OCI-LY7 (cell line): Measurements from ENCODE around the gene NSRP1. TPM values are rescaled to one million over a fixed set of nuclear protein-coding genes. Genes with fewer than 3 reads are reported as not detected.

Experiments
- BruUV-seq: library from RNA; stranded (reverse); fragments of 400-500 nt; replicated peaks from 2 replicates; lab custom pipeline; 2021; lab: Mats Ljungman, UMichigan
- CTCF ChIA-PET: fragments of 300-600 bp; sonication (Branson Sonifier 250); formaldehyde crosslinking; loops from one replicate; lab custom pipeline; 2022; ENCODE audit warnings: antibody characterized with exemption; ENCODE audit not compliant: unreplicated experiment; lab: Charles Lee
- POLR2A ChIA-PET: fragments of 300-600 bp; sonication (Branson Sonifier 250); formaldehyde crosslinking; loops from one replicate; lab custom pipeline; 2022; ENCODE audit warnings: antibody characterized with exemption; lab: Charles Lee
- DNase-seq: peaks from one replicate; pipeline ENCODE4 v3.0.0-alpha.2; 2015; ENCODE audit warnings: low spot score
- H2AFZ ChIP-seq: fragments of 200-600 bp; sonication (generic), shearing (Covaris generic); 2 replicates; pipeline ENCODE4 v1.6.1; 2014; ENCODE audit warnings: mild to moderate bottlenecking, antibody characterized with exemption, low read length, moderate library complexity
- H3K27ac ChIP-seq: fragments of 200-600 bp; sonication (generic); 2 replicates; pipeline ENCODE4 v1.5.1; 2014; ENCODE audit warnings: mixed run types, low read depth, mild to moderate bottlenecking, moderate library complexity, low read length, inconsistent platforms; ENCODE audit not compliant: poor library complexity, severe bottlenecking
- H3K36me3 ChIP-seq: fragments of 200-600 bp; sonication (generic); 2 replicates; pipeline ENCODE4 v1.6.1; 2014; ENCODE audit warnings: mild to moderate bottlenecking, antibody characterized with exemption, low read length, moderate library complexity, mixed read lengths; ENCODE audit not compliant: insufficient read depth
- H3K4me1 ChIP-seq: fragments of 200-600 bp; sonication (generic); 2 replicates; pipeline ENCODE4 v1.5.1; 2014; ENCODE audit warnings: mild to moderate bottlenecking, low read length; ENCODE audit not compliant: insufficient read depth, poor library complexity, severe bottlenecking
- H3K4me2 ChIP-seq: fragments of 200-600 bp; sonication (generic); 2 replicates; pipeline ENCODE4 v1.6.1; 2014; ENCODE audit warnings: mild to moderate bottlenecking, low read length
- H3K4me3 ChIP-seq: fragments of 200-600 bp; sonication (generic); 2 replicates; pipeline ENCODE4 v1.5.1; 2014; ENCODE audit warnings: mild to moderate bottlenecking, low read depth, low read length; ENCODE audit not compliant: poor library complexity, severe bottlenecking
- H3K79me2 ChIP-seq: fragments of 200-600 bp; sonication (generic); 2 replicates; pipeline ENCODE4 v1.6.1; 2016; ENCODE audit warnings: low read depth, mild to moderate bottlenecking, low read length, moderate library complexity, mixed read lengths; ENCODE audit not compliant: insufficient read depth
- H3K9me2 ChIP-seq: fragments of 200-600 bp; sonication (generic); 2 replicates; pipeline ENCODE4 v1.6.1; 2016; ENCODE audit warnings: mild to moderate bottlenecking, low read length, mixed read lengths; ENCODE audit not compliant: insufficient read depth
- H3K9me3 ChIP-seq: fragments of 200-600 bp; sonication (generic); 2 replicates; pipeline ENCODE4 v1.6.1; 2014; ENCODE audit warnings: mild to moderate bottlenecking, mixed run types, low read length, mixed read lengths
- H4K20me1 ChIP-seq: fragments of 200-600 bp; sonication (generic); 2 replicates; pipeline ENCODE4 v1.6.1; 2014; ENCODE audit warnings: mild to moderate bottlenecking, antibody characterized with exemption, low read length, moderate library complexity, mixed read lengths; ENCODE audit not compliant: insufficient read depth
- EZH2phosphoT487 ChIP-seq: fragments of 200-600 bp; sonication (generic); IDR thresholded peaks from 2 replicates; pipeline ENCODE4 v1.6.1; 2018; ENCODE audit warnings: low read depth, borderline replicate concordance, mild to moderate bottlenecking, mixed run types, antibody characterized with exemption, low read length, moderate library complexity, mixed read lengths
- intact Hi-C: fragments of 100-400 bp; cut with micrococcal nuclease; formaldehyde crosslinking; loops from one replicate; pipeline ENCODE4 v1.10.0; 2022; ENCODE audit not compliant: unreplicated experiment
- total RNA-seq, 2 experiments: library from RNA; depleted of rRNA in 1 of 2; stranded (reverse); fragments of >200 nt in 1 of 2; shearing (Covaris generic) in 1 of 2; gene quantifications; 2 replicates each; pipeline ENCODE4 v1.2.3, GENCODE V29; 2014 to 2022
- TF ChIP-seq, protein P1 (sequence below): fragments of 200-600 bp; sonication (generic); conservative IDR thresholded peaks from 2 replicates; pipeline ENCODE4 v1.5.1; 2014; ENCODE audit warnings: mild to moderate bottlenecking, antibody characterized with exemption, low read length, moderate library complexity, mixed read lengths

The NSRP1 gene
- total RNA-seq, 2 experiments from 2014 or later = 18.6 to 44.1 TPM

DNA sequence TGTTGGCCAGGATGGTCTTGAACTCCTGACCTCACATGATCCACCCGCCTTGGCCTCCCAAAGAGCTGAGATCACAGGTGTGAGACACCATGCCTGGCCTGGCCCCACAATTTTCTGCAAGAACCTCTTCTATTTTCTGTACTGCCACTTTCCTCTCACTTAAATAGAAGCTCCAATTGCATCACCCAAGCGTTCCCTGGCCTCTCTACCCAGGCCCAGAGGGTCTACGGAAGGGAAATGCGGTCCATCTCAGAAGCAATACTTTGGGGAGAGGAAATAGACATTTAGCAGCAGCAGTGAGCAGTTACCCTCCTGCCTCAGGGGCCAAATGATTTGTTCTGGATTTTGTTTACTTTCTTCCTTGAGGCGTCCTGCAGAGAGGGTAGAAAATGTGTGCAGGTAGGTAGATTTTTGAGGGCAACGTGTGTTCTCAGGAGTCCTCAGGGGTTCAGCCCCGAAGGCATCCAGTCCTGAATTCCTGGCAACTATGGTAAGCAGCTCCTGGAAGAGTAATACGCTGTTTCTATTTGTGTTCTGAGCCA lies 107.9 kb downstream of the NSRP1 start:
- Histone ChIP-seq H3K36me3 (no peaks in the 10 kb centered on the region), H2AFZ (no peak overlapping the region), H3K9me3 (no peaks in the 10 kb centered on the region), H3K79me2 (no peaks in the 10 kb centered on the region), H3K4me3 (no peak overlapping the region), H3K9me2 (no peaks in the 10 kb centered on the region), H3K4me2 (no peak overlapping the region), H4K20me1 (no peaks in the 10 kb centered on the region), H3K4me1 (no peaks in the 10 kb centered on the region), H3K27ac (no peak overlapping the region)
- BruUV-seq = no TSS peak
- POLR2A ChIA-PET = interaction anchor here (1.1 kb wide), 1 partner anchor 10 kb away, joined by 3 read pairs; no protein-coding TSS in a partner anchor
- intact Hi-C loops = no loop called here
- TF ChIP-seq, protein P1, sequence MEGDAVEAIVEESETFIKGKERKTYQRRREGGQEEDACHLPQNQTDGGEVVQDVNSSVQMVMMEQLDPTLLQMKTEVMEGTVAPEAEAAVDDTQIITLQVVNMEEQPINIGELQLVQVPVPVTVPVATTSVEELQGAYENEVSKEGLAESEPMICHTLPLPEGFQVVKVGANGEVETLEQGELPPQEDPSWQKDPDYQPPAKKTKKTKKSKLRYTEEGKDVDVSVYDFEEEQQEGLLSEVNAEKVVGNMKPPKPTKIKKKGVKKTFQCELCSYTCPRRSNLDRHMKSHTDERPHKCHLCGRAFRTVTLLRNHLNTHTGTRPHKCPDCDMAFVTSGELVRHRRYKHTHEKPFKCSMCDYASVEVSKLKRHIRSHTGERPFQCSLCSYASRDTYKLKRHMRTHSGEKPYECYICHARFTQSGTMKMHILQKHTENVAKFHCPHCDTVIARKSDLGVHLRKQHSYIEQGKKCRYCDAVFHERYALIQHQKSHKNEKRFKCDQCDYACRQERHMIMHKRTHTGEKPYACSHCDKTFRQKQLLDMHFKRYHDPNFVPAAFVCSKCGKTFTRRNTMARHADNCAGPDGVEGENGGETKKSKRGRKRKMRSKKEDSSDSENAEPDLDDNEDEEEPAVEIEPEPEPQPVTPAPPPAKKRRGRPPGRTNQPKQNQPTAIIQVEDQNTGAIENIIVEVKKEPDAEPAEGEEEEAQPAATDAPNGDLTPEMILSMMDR = no peak
- no peak for TF ChIP-seq EZH2phosphoT487
- no peak for DNase-seq
- CTCF ChIA-PET = no interaction called here

GRCh38 chr17:30225112-30225511 lies 108.5 kb downstream of the NSRP1 start:
- Histone ChIP-seq H3K27ac (no peak overlapping the region), H3K4me1 (no peaks in the 10 kb centered on the region), H3K9me3 (no peaks in the 10 kb centered on the region), H3K4me3 (no peak overlapping the region), H3K9me2 (no peaks in the 10 kb centered on the region), H4K20me1 (no peaks in the 10 kb centered on the region), H3K79me2 (no peaks in the 10 kb centered on the region), H3K4me2 (no peak overlapping the region), H2AFZ (no peak overlapping the region), H3K36me3 (no peaks in the 10 kb centered on the region)
- TF ChIP-seq, protein P1 = no peak
- no peak for TF ChIP-seq EZH2phosphoT487
- ChIA-PET POLR2A (interaction anchor here (0.6 kb wide), 1 partner anchor 21 kb away, joined by 3 read pairs; no protein-coding TSS in a partner anchor), CTCF (no interaction called here)
- BruUV-seq = no TSS peak
- intact Hi-C loops = no loop called here
- no peak for DNase-seq

GRCh38 chr17:30225919-30226553 lies 109.4 kb downstream of the NSRP1 start:
- intact Hi-C loops = no loop called here
- no peaks in the 10 kb centered on the region for H3K9me3 ChIP-seq
- H4K20me1 ChIP-seq = no peaks in the 10 kb centered on the region
- CTCF ChIA-PET = interaction anchor here (0.6 kb wide), 1 partner anchor 226 kb away, joined by 3 read pairs; no protein-coding TSS in a partner anchor
- no peaks in the 10 kb centered on the region for H3K36me3 ChIP-seq
- TF ChIP-seq EZH2phosphoT487 = no peak
- TF ChIP-seq, protein P1 = no peak
- DNase-seq = no peak
- H3K4me1 ChIP-seq = no peaks in the 10 kb centered on the region
- no peaks in the 10 kb centered on the region for H3K79me2 ChIP-seq
- POLR2A ChIA-PET = interaction anchor here (0.6 kb wide), 1 partner anchor 22 kb away, joined by 3 read pairs; no protein-coding TSS in a partner anchor
- H3K9me2 ChIP-seq = no peaks in the 10 kb centered on the region
- H3K4me2 ChIP-seq = no peak overlapping the region
- BruUV-seq = no TSS peak
- H3K27ac ChIP-seq = no peak overlapping the region
- H2AFZ ChIP-seq = no peak overlapping the region
- H3K4me3 ChIP-seq = no peak overlapping the region
